GM13976 (cell line): ENCODE data around the gene INTS11.

Experiments
- DNase-seq: peaks from one replicate; pipeline ENCODE4 v3.0.0; 2012; ENCODE audit warnings: low spot score
- CTCF ChIP-seq: IDR thresholded peaks from 2 replicates; pipeline ENCODE4 v1.5.1; 2012; ENCODE audit warnings: borderline replicate concordance, mild to moderate bottlenecking; ENCODE audit not compliant: insufficient read depth; ENCODE audit errors: extremely low read depth, missing control alignments, control extremely low read depth
- in situ Hi-C: fragments of 300-500 bp; cut with MboI; formaldehyde crosslinking; loops from one replicate; pipeline ENCODE4 v1.12.0; 2022; ENCODE audit warnings: low sequenced_read_pairs, mixed read lengths, inconsistent platforms; ENCODE audit not compliant: unreplicated experiment

The INTS11 gene

GRCh38 chr1:1367315-1367714 is 42.9 kb upstream of the INTS11 start:
- in situ Hi-C loops: no loop called here
- no peak for DNase-seq
- TF ChIP-seq CTCF: no peak

DNA sequence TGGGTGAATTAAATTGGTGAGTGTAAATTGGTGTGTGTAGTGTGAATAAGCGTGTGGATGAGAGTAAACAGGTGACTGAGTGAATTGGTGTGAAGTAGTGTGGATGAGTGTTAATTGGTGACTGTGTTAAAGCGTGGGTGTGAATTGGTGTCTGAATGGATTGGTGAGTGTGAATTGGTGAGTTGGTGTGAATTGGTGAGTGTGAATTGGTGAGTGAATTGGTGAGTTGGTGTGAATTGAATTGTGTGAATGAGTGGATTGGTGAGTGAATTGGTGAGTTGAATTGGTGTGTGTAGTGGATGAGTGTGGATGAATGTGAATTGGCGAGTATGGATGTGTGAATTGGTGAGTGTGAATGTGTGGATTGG is 42.2 kb upstream of the INTS11 start:
- in situ Hi-C loops: no loop called here
- no peak for TF ChIP-seq CTCF

GRCh38 chr1:1365875-1366698 is 41.6 kb upstream of the INTS11 start:
- in situ Hi-C loops: no loop called here
- no peak for TF ChIP-seq CTCF

More for the DNA sequence above, 42.2 kb upstream of the INTS11 start:
- DNase-seq: no peak

DNA sequence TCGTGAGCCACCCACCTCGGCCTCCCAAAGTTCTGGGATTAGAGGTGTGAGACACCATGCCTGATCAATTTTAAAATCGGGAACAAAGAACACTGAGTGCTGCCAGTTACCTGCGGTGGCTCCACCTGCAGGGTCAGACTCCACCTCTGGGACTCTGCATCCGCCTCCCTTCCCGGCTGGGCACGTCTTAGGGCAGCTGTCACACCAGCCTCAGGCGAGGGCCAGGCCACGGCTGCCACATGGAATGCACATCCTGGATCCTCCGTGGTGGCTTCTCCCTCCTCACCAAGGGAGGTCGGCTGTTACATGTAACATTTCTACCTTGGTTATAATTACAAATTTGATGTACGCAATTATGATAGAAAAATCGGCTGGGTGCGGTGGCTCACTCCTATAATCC is 39.8 kb upstream of the INTS11 start:
- in situ Hi-C loops: no loop called here
- no peak for TF ChIP-seq CTCF
- DNase-seq: no peak

More at GRCh38 chr1:1365875-1366698, 41.6 kb upstream of the INTS11 start:
- no peak for DNase-seq

DNA sequence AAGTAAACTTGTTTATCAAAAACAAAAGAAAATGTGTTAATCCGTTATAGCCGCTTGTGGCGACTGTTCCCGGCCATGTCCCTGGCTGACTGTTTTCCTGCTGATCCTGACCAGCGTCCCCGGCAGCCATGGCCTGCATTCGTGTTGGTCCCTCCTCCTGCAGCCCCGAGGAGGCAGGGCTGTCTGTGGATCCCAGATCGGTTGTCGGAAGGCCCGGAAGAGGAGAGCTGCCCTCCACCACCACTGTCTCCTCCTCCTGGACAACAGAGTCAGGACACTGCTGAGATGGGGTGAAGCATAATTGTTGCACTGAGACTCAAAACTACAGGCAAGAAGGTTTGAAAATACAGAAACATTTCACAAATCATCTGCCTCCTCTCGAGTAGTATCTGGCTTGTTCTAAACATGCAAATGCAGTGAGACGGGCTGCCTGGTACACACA is 37.5 kb upstream of the INTS11 start:
- no peak for DNase-seq
- no peak for TF ChIP-seq CTCF
- in situ Hi-C loops: no loop called here

- in situ Hi-C loops: no loop called here
- DNase-seq: no peak
- no peak for TF ChIP-seq CTCF
These were observed 36.9 kb upstream of the INTS11 start for GRCh38 chr1:1361233-1361981.
